Calu3 (cell line): Measurements from ENCODE around the gene GPR148. TPM values are rescaled to one million over a fixed set of nuclear protein-coding genes. Genes with fewer than 3 reads are reported as not detected.
A peak's percentile ranks its signal among the peaks of the same experiment; 100 is the strongest.

Experiments used
- BruUV-seq: library from RNA; stranded (reverse); fragments of 400-500 nt; replicated peaks from 2 replicates; lab custom pipeline; 2021; lab: Mats Ljungman, UMichigan
- CTCF ChIA-PET: fragments of 300-600 bp; sonication (Branson Sonifier 250); formaldehyde crosslinking; loops from one replicate; lab custom pipeline; 2022; ENCODE audit warnings: antibody characterized with exemption; lab: Charles Lee
- DNase-seq: peaks from one replicate; pipeline ENCODE4 v3.0.0; 2022
- H3K27ac Mint-ChIP-seq: one replicate; pipeline ENCODE4 v1.8.0; 2022; ENCODE audit warnings: mixed read lengths; ENCODE audit not compliant: unreplicated experiment
- H3K27me3 Mint-ChIP-seq: one replicate; pipeline ENCODE4 v1.8.0; 2022; ENCODE audit warnings: mixed read lengths; ENCODE audit not compliant: unreplicated experiment
- H3K36me3 Mint-ChIP-seq: one replicate; pipeline ENCODE4 v1.8.0; 2022; ENCODE audit warnings: mild to moderate bottlenecking, moderate library complexity, mixed read lengths; ENCODE audit not compliant: insufficient read depth, unreplicated experiment
- H3K4me1 Mint-ChIP-seq: one replicate; pipeline ENCODE4 v1.8.0; 2022; ENCODE audit warnings: mild to moderate bottlenecking, low read depth, mixed read lengths; ENCODE audit not compliant: unreplicated experiment
- H3K4me3 Mint-ChIP-seq: one replicate; pipeline ENCODE4 v1.8.0; 2022; ENCODE audit warnings: mild to moderate bottlenecking, low read depth, moderate library complexity, mixed read lengths; ENCODE audit not compliant: unreplicated experiment
- H3K9me3 Mint-ChIP-seq: one replicate; pipeline ENCODE4 v1.8.0; 2022; ENCODE audit warnings: low read depth, mixed read lengths; ENCODE audit not compliant: unreplicated experiment
- CTCF ChIP-seq: fragments of 200-600 bp; IDR thresholded peaks from one replicate; pipeline ENCODE4 v1.8.0; 2022; ENCODE audit warnings: antibody characterized with exemption; ENCODE audit not compliant: unreplicated experiment
- intact Hi-C: fragments of 100-400 bp; cut with micrococcal nuclease; formaldehyde crosslinking; loops from one replicate; pipeline ENCODE4 v1.10.0; 2022; ENCODE audit not compliant: unreplicated experiment
- total RNA-seq: library from RNA; stranded (reverse); gene quantifications from 2 replicates; pipeline ENCODE4 v1.2.3, GENCODE V29; 2022

GPR148 gene
- total RNA-seq, 1 experiment from 2014 or later, result not detected

DNA sequence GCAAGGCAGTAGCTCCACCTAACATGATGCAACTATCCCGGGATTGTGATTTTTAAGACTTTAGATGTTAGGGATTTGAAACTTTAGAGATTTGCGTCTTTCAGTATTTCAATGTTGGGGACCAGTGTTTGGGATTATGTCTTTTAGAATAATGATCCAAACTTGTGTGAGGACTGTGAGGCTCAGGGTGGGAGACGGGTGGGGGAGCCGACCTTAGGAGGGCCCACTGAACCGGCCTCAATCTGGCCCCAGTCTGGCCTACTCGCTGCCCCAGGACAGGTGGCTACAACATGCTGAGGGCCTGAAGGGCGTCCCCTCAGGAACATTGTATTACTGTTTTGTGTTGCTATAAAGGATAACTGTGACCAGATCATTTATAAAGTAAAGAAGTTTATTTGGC is 37.2 kb downstream of the GPR148 start:
- CTCF ChIA-PET, result no interaction called here
- H3K4me3 Mint-ChIP-seq, result no peak overlapping the region
- no peak for DNase-seq
- no TSS peak for BruUV-seq
- peaks cover 56% of the 10 kb centered on the region for H3K27me3 Mint-ChIP-seq
- no peak overlapping the region for H3K27ac Mint-ChIP-seq
- TF ChIP-seq CTCF, result no peak
- intact Hi-C loops, result no loop called here
- no peaks in the 10 kb centered on the region for H3K9me3 Mint-ChIP-seq
- no peaks in the 10 kb centered on the region for H3K36me3 Mint-ChIP-seq
- no peaks in the 10 kb centered on the region for H3K4me1 Mint-ChIP-seq

GRCh38 chr2:130766711-130767407 is 38.0 kb downstream of the GPR148 start:
- no TSS peak for BruUV-seq
- CTCF ChIA-PET, result no interaction called here
- no peak for DNase-seq
- H3K27me3 Mint-ChIP-seq, result peaks cover 47% of the 10 kb centered on the region
- no peaks in the 10 kb centered on the region for H3K36me3 Mint-ChIP-seq
- intact Hi-C loops, result no loop called here
- no peaks in the 10 kb centered on the region for H3K4me1 Mint-ChIP-seq
- H3K9me3 Mint-ChIP-seq, result no peaks in the 10 kb centered on the region
- H3K4me3 Mint-ChIP-seq, result no peak overlapping the region
- TF ChIP-seq CTCF, result no peak
- no peak overlapping the region for H3K27ac Mint-ChIP-seq

- Mint-ChIP-seq H3K27me3 (peaks cover 43% of the 10 kb centered on the region), H3K4me3 (no peak overlapping the region), H3K36me3 (no peaks in the 10 kb centered on the region), H3K9me3 (no peaks in the 10 kb centered on the region), H3K4me1 (no peaks in the 10 kb centered on the region), H3K27ac (no peak overlapping the region)
- TF ChIP-seq CTCF, result peak; percentile 14
- no TSS peak for BruUV-seq
- no peak for DNase-seq
- intact Hi-C loops, result no loop called here
- CTCF ChIA-PET, result interaction anchor here (0.6 kb wide), 1 partner anchor 9 kb away, joined by 3 read pairs; no protein-coding TSS in a partner anchor
Observed at GRCh38 chr2:130767408-130767775, 38.5 kb downstream of the GPR148 start.

- no peak for DNase-seq
- Mint-ChIP-seq H3K9me3 (no peaks in the 10 kb centered on the region), H3K4me3 (no peak overlapping the region), H3K27ac (no peak overlapping the region), H3K27me3 (peaks cover 43% of the 10 kb centered on the region), H3K36me3 (no peaks in the 10 kb centered on the region), H3K4me1 (no peaks in the 10 kb centered on the region)
- CTCF ChIA-PET, result interaction anchor here (0.6 kb wide), 1 partner anchor 10 kb away, joined by 3 read pairs; no protein-coding TSS in a partner anchor
- no TSS peak for BruUV-seq
- TF ChIP-seq CTCF, result no peak
- intact Hi-C loops, result no loop called here
Observed at GRCh38 chr2:130768191-130768855, 39.5 kb downstream of the GPR148 start.
